ENCODE results near the gene TOR1B.

TOR1B gene

GRCh38 chr9:129857207-129857606 lies 54.2 kb downstream of the TOR1B start:
- Mint-ChIP-seq H3K4me1 (ENCODE audit: low read depth) (peaks cover 51% of the 10 kb centered on the region), H3K27me3 (ENCODE audit: low read depth) (no peaks in the 10 kb centered on the region), H3K9me3 (no peaks in the 10 kb centered on the region), H3K27ac (peak overlapping the region; percentile 71), H3K4me3 (no peak overlapping the region), H3K36me3 (ENCODE audit: low read depth) (peaks cover 63% of the 10 kb centered on the region)

GRCh38 chr9:129858167-129858962 lies 55.4 kb downstream of the TOR1B start:
- no peaks in the 10 kb centered on the region for H3K27me3 Mint-ChIP-seq (ENCODE audit: low read depth)
- H3K27ac Mint-ChIP-seq, result no peak overlapping the region
- no peaks in the 10 kb centered on the region for H3K9me3 Mint-ChIP-seq
- H3K4me1 Mint-ChIP-seq (ENCODE audit: low read depth), result peaks cover 53% of the 10 kb centered on the region
- H3K4me3 Mint-ChIP-seq, result no peak overlapping the region
- peaks cover 61% of the 10 kb centered on the region for H3K36me3 Mint-ChIP-seq (ENCODE audit: low read depth)

Data from T-helper 1 cell treated with Interleukin-12 subunit alpha and Interleukin-12 subunit beta and Interleukin-4 antibody, amounts not matched to agents 30 μg/mL and 1 μg/mL, for 36 hours (primary cell).